Amniotic stem cell (primary cell): ENCODE results near the gene GRIK2.

Experiments used
- DNase-seq: peaks from one replicate; lab custom pipeline; 2025; lab: John Stamatoyannopoulos, UW

GRIK2 gene

GRCh38 chr6:101400326-101401135 lies 7.0 kb downstream of the GRIK2 start:
- no peak for DNase-seq

DNA sequence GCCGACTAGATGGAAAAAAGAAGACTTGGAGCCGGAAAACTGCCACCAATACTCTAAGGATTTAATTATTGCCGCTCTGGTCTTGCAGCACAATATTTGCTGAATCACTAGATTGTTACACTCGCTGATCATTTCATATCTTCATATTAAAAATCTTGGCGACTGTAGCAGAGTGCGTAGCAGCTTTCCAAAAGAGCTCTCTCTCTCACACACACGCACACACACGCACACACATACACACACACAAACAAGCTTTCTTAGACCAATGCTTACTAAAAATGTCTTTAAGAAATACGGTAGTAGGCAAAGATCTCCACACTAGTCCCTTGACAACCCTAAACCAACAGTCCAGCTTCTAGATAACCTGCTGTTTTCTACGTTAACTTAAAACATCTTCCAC lies 7.7 kb downstream of the GRIK2 start:
- DNase-seq, result no peak

DNA sequence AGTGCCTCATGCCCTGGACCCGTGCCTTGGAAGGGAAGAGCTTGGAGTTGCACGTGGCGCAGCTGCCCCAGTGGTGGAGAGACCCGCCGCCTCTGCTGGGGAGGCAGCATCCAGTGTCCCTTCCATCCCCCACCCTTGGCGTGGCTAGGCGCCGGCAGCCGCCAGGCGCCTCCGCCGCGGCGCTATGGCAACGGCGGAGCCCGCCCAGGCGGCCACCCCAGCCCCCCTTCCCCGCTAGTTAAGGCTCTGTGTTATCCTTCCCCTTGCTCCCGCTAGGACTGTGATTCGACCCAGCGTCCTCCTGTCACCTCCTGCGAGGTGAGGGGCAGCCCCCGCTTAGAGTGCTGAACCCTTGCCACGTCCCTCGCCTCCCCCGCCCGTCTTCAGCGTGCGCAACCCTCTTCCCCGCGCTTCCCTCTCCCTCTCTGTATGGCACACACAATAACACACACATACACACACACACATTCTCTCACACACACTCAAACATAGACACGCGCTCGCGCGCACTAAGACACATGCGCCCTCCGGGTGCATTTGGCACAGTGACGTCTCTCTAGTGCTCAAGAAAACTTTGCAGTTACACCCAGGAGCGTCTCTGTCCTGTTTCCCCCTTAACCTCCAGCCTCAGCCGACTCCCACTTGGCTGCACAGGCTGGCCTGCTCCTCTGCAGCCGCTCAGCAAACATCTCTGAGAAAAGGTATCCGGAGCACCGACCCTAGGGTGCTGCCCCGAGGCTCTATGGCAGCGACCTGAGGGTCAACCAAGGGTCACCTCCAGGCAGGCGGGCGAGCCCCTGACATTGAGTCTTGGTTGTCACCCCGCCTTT lies 8.5 kb downstream of the GRIK2 start:
- no peak for DNase-seq

DNA sequence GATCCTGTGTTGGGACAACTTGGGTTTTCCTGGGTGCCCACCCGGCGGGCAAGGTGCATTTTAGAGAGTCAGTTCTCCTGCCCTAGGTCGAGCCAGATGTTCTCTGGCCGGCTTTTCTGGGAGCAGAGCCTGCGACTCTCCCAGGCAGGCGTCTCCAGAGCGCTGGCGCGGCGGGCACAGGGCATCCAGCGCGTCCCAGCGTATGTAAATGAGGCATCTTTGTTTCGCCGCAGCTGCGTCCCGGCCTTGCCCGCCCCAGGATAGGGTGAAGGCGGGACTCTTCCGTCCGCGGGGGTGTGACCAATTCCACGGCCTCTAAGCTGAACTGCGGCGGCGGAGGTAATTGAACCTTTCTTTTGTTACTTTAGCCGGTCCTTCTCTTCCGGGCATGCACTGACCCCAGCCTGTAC lies 9.1 kb downstream of the GRIK2 start:
- no peak for DNase-seq

- DNase-seq, result no peak
Observed at GRCh38 chr6:101403216-101403945, 9.9 kb downstream of the GRIK2 start.

GRCh38 chr6:101404775-101405174 lies 11.3 kb downstream of the GRIK2 start:
- DNase-seq, result no peak

DNA sequence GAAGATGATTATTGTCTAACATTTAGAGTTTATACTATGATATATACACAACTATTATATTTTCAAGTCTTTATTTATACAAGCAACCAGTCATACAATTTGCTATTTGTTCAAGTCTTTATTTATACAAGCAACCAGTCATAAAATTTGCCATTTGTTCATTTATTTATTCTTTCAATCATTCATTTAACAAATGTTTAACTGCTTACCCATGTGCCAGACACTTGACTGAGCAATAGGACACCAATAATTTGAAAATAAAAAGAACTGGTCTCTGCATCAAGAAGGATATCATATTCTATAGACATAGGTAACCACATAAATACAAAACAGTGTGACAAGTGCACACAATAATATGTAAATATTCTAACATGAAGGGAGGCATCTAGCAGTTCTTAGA lies 20.3 kb downstream of the GRIK2 start:
- DNase-seq, result no peak

DNA sequence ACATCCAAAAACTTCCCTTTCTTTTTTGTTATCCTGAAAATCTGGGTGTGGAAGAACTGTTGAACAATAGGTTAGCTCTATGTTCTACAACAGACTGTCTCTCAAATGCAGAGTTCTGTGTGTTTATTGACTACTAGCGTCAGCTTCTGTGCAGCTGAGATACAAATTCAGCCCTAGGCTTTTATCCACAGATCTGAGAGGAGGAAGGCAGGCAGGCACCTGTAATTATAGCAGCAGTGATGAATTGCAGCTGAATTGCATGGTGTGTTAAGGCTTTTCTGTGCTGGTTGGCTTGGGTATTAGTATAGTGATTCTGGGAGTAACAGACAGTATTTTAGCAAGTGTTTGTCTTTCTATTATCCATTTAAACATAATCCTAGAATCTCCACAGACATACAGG lies 24.4 kb downstream of the GRIK2 start:
- DNase-seq, result no peak

- DNase-seq, result no peak
Observed at GRCh38 chr6:101422251-101422650, 28.7 kb downstream of the GRIK2 start.

DNA sequence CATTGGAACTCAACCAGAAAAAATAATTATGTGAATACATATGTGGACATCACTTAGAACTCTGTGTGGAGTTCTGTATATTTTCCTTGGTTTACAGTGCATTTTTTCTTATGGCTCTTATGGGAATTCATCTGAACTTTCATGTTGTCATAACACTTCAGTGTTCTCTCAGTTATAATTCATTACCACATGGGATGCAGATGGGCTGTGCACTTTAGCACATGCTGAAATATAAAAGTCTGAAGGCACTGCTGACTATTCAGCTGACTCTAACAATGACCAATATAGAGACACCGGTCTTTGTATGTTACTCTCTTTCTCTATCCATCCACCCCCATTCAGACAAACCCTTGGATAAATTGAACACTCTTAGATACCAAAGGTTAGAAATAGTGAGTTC lies 29.3 kb downstream of the GRIK2 start:
- no peak for DNase-seq

GRCh38 chr6:101429270-101429669 lies 35.8 kb downstream of the GRIK2 start:
- no peak for DNase-seq

DNA sequence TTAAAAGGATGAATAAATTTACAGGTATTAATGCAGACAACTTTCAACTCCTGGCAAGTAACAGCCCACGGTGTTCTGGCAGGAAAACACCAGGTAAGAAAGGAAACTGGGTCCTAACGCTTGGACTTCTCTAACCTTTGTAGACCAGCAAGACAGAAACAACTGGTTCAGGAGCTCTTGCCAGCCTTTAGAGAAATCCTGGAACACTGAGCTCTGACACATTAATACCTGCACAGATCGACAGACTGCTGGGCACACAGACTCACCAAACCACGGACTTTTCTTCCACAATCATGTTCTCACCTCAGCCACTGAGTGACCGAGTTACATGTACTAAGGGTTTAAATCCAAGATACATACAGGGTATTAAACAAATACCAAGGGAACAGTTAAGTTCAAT lies 36.3 kb downstream of the GRIK2 start:
- no peak for DNase-seq

GRCh38 chr6:101433141-101433540 lies 39.6 kb downstream of the GRIK2 start:
- no peak for DNase-seq

DNA sequence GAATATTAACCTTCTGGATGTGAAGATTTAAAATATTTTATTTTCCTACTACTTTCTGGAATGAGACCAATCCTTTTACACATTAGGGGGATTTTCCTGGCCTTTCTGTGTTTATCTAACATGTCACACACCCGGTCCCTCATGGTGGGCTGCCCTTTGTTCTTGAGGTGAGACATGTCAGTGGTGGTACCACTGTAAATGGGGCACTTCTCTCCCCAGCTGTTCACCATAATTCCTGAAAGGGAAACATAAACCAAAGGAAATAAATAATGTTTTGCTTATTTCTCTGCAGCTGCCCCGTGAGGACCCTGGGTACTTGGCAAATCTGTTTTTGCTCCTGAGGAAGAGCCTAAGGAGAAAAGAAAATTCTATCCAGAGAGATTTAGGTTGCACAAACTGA lies 41.1 kb downstream of the GRIK2 start:
- no peak for DNase-seq

DNA sequence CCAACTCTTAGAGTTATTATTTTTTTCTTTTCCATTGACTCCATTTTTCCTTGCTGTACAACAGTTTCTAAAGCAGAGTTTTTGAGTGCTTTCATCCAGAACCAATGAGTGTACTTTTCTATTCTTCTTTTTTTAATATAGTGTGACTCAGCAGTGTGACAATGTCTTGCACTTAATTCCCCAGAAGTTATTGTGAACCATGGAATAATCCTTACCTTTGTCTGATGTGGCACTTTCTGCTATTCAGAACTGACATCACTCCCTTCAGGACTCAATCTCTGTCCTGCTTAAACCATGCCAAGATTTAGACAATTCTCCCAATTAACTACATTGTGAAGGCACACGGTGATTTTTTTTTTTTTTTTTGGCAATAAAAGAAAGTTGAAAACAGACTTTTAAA lies 41.5 kb downstream of the GRIK2 start:
- DNase-seq, result no peak

DNA sequence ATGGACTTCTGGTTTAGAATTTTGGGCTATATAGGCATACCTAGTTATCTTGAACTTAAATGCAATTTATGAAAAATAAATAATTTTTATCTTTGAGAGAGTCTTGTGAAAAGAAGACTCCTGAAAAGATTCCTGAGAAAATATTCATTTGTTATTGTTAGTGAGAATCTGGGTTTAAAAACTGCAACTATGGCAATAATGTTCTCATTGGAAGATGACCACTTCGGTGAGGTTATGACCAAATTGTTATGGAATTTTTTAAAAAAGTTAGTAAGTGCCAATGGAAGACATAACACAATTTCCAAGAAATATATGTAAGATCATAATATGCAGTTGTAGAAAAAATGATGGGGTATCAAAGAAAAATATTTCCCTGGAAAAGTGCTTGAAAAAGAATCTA lies 46.3 kb downstream of the GRIK2 start:
- no peak for DNase-seq

DNA sequence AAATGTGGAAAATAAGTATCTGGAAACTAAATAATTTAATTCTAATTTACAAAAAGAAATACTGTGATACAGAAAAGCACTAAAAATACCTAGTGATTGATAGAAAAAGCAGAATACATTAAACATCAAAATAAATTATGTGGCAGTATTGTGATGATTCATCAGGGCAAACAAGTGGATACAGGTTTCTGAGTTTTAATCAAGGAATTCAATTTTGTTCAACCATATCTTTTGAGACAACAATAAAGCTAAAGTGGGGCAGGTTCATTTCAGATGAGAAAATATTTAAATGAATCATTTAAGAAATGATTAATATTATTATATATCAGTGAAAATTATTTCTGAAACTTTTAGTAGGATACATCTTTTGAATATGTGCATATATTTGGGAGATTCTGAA lies 49.8 kb downstream of the GRIK2 start:
- DNase-seq, result no peak

DNA sequence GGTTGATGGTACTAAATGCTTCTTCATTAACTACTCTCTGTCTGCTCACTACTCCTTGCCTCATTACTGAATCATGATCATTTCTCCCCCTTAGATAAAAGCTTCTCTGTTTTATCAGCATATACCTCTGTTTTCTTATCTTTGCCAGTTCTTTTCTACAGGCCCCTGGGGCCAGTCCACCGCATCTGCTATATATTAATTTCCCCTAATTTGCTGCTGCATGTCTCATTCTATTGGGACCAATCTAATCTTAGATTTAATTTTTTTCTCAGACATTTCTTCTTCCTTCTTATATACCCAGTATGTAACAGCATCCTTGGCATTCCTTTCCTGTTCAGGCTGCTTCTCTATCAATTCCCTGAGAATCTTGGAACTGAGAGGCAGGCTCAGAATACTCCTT lies 51.2 kb downstream of the GRIK2 start:
- DNase-seq, result no peak

DNA sequence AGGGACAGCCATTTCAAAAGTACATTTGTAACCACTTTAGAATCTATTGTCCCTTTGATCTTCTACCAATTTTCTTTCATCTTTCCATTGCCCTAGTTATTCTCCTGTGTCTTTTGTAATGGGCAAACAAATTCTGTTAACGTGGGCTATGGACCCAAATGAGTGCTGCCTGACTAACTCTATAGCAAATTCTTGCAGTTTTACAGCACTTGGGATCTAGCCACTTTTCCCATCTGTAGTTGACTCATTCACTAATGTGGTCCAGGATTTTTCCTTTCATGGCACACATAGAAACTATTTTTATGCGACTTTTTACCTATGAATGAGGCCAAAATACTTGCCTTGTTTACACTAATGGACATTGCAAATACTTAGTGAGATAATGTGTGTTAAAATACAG lies 52.0 kb downstream of the GRIK2 start:
- DNase-seq, result no peak

GRCh38 chr6:101450901-101451300 lies 57.4 kb downstream of the GRIK2 start:
- DNase-seq, result no peak

- DNase-seq, result no peak
Observed at GRCh38 chr6:101451981-101452380, 58.5 kb downstream of the GRIK2 start.

- DNase-seq, result no peak
Observed at GRCh38 chr6:101453221-101453620, 59.7 kb downstream of the GRIK2 start.
